H1 (cell line): ENCODE data around the gene C2orf92. TPM values are rescaled to one million over a fixed set of nuclear protein-coding genes. Genes with fewer than 3 reads are reported as not detected.

Experiments
- CTCF ChIA-PET: fragments of 300-600 bp; sonication (Branson Sonifier 250); formaldehyde crosslinking; loops from one replicate; lab custom pipeline; 2021; ENCODE audit not compliant: partially characterized antibody; lab: Charles Lee
- POLR2A ChIA-PET: fragments of 300-600 bp; sonication (Branson Sonifier 250); formaldehyde crosslinking; loops from one replicate; lab custom pipeline; 2021; ENCODE audit warnings: inconsistent platforms; ENCODE audit not compliant: partially characterized antibody; lab: Charles Lee
- DNase-seq, 2 experiments: peaks; one replicate each; pipeline versions ENCODE4 v3.0.0 to v3.0.0-alpha.2; 2010 to 2022; ENCODE audit warnings: low spot score in 2 of 2, low read depth in 1 of 2, mixed read lengths in 1 of 2
- FAIRE-seq: peaks from 2 replicates; lab custom pipeline; 2011; peaks lifted over from hg19 to GRCh38; lab: Jason Lieb, UNC
- H2AFZ ChIP-seq: 2 replicates; pipeline ENCODE4 v1.8.1; 2012; ENCODE audit warnings: low read length, inconsistent platforms
- H2AK5ac ChIP-seq: 2 replicates; pipeline ENCODE4 v1.6.1; 2013; ENCODE audit warnings: low read depth, low read length
- H2BK120ac ChIP-seq: replicated peaks from 2 replicates; pipeline ENCODE3; 2013; ENCODE audit warnings: low read depth, low read length, inconsistent platforms
- H2BK12ac ChIP-seq: 2 replicates; pipeline ENCODE4 v1.6.1; 2013; ENCODE audit warnings: low read depth, low read length
- H2BK15ac ChIP-seq: 2 replicates; pipeline ENCODE4 v1.6.1; 2013; ENCODE audit warnings: low read length
- H2BK20ac ChIP-seq: 2 replicates; pipeline ENCODE4 v1.6.1; 2013; ENCODE audit warnings: low read length
- H2BK5ac ChIP-seq: 2 replicates; pipeline ENCODE4 v1.6.1; 2013; ENCODE audit warnings: low read depth, low read length
- H3K14ac ChIP-seq: 2 replicates; pipeline ENCODE4 v1.6.1; 2013; ENCODE audit warnings: inconsistent platforms; ENCODE audit not compliant: insufficient read length
- H3K18ac ChIP-seq: 2 replicates; pipeline ENCODE4 v1.6.1; 2013; ENCODE audit warnings: low read length; ENCODE audit errors: extremely low read depth
- H3K23ac ChIP-seq: 2 replicates; pipeline ENCODE4 v1.6.1; 2013; ENCODE audit warnings: inconsistent platforms; ENCODE audit not compliant: insufficient read length
- H3K23me2 ChIP-seq: 2 replicates; pipeline ENCODE4 v1.6.1; 2013; ENCODE audit warnings: low read depth, low read length
- H3K27ac ChIP-seq: 2 replicates; pipeline ENCODE4 v1.6.1; 2011; ENCODE audit warnings: low read depth, low read length, inconsistent platforms
- H3K27me3 ChIP-seq, 4 experiments: replicated peaks in 1 of 4; 1 replicate in 1 of 4; 2 replicates in 3 of 4; pipeline versions ENCODE4 v1.6.1 to v1.8.1; 2011 to 2013; ENCODE audit warnings: low read length in 3 of 4, mild to moderate bottlenecking in 3 of 4, inconsistent platforms in 2 of 4, mixed read lengths in 2 of 4, moderate library complexity in 1 of 4; ENCODE audit not compliant: control insufficient read depth in 3 of 4, insufficient read depth in 3 of 4; ENCODE audit errors: extremely low read depth in 1 of 4
- H3K36me3 ChIP-seq, 4 experiments: 2 replicates each; pipeline versions ENCODE4 v1.6.1 to v1.8.1; 2011 to 2013; ENCODE audit warnings: mild to moderate bottlenecking in 4 of 4, low read length in 3 of 4, moderate library complexity in 2 of 4, control low read depth in 1 of 4, inconsistent platforms in 1 of 4; ENCODE audit not compliant: insufficient read depth in 4 of 4, control insufficient read depth in 2 of 4
- H3K4ac ChIP-seq: replicated peaks from 2 replicates; pipeline ENCODE3; 2013; ENCODE audit warnings: low read length, low read depth, mixed read lengths, inconsistent platforms; ENCODE audit not compliant: insufficient read length
- H3K4me1 ChIP-seq, 4 experiments: replicated peaks in 1 of 4; 1 replicate in 1 of 4; 2 replicates in 3 of 4; pipeline versions ENCODE4 v1.6.1 to v1.8.1; 2011 to 2013; ENCODE audit warnings: low read length in 3 of 4, inconsistent platforms in 2 of 4, mixed read lengths in 1 of 4; ENCODE audit not compliant: insufficient read depth in 4 of 4, control insufficient read depth in 3 of 4
- H3K4me2 ChIP-seq, 2 experiments: 2 replicates each; pipeline versions ENCODE4 v1.6.1 to v1.8.1; 2011 to 2013; ENCODE audit warnings: low read depth in 2 of 2, low read length in 2 of 2, control low read depth in 1 of 2, inconsistent platforms in 1 of 2, mild to moderate bottlenecking in 1 of 2; ENCODE audit not compliant: insufficient read depth in 1 of 2
- H3K4me3 ChIP-seq, 4 experiments: fragments of 200-600, 300-600 bp in 1 of 4; sonication (generic), shearing (Covaris generic), sonication (Bioruptor Twin) in 1 of 4; 2 replicates each; pipeline versions ENCODE4 v1.5.1 to v1.8.1; 2011 to 2016; ENCODE audit warnings: low read length in 4 of 4, low read depth in 3 of 4, control low read depth in 2 of 4, inconsistent platforms in 2 of 4, mild to moderate bottlenecking in 2 of 4, mixed read lengths in 1 of 4, moderate library complexity in 1 of 4; ENCODE audit not compliant: insufficient read depth in 2 of 4; ENCODE audit errors: extremely low read depth in 1 of 4
- H3K56ac ChIP-seq: replicated peaks from 2 replicates; pipeline ENCODE3; 2013; ENCODE audit warnings: low read depth, mild to moderate bottlenecking, mixed read lengths, low read length, inconsistent platforms; ENCODE audit not compliant: insufficient read length
- H3K79me1 ChIP-seq: 2 replicates; pipeline ENCODE4 v1.6.1; 2013; ENCODE audit warnings: low read depth, low read length, control low read depth
- H3K79me2 ChIP-seq, 2 experiments: 2 replicates each; pipeline versions ENCODE4 v1.6.1 to v1.8.1; 2012 to 2013; ENCODE audit warnings: low read length in 2 of 2, mild to moderate bottlenecking in 2 of 2, inconsistent platforms in 1 of 2; ENCODE audit not compliant: insufficient read depth in 2 of 2, control insufficient read depth in 1 of 2
- H3K9ac ChIP-seq, 4 experiments: replicated peaks in 1 of 4; 1 replicate in 1 of 4; 2 replicates in 3 of 4; pipeline versions ENCODE4 v1.6.1 to v1.8.1; 2011 to 2013; ENCODE audit warnings: low read depth in 3 of 4, low read length in 3 of 4, control low read depth in 2 of 4, mild to moderate bottlenecking in 2 of 4, moderate library complexity in 2 of 4, inconsistent platforms in 1 of 4; ENCODE audit errors: extremely low read depth in 1 of 4
- H3K9me3 ChIP-seq, 2 experiments: 2 replicates each; pipeline versions ENCODE4 v1.6.1 to v1.8.1; 2012 to 2013; ENCODE audit warnings: mild to moderate bottlenecking in 2 of 2, moderate library complexity in 2 of 2, control low read depth in 1 of 2, inconsistent platforms in 1 of 2, low read depth in 1 of 2, low read length in 1 of 2, mixed read lengths in 1 of 2; ENCODE audit not compliant: insufficient read depth in 2 of 2
- H4K20me1 ChIP-seq, 2 experiments: replicated peaks in 1 of 2; 2 replicates each; pipeline versions ENCODE3 to v1.8.1; 2011 to 2013; ENCODE audit warnings: inconsistent platforms in 2 of 2, low read length in 2 of 2, mild to moderate bottlenecking in 1 of 2; ENCODE audit not compliant: insufficient read depth in 2 of 2, control insufficient read depth in 1 of 2
- H4K5ac ChIP-seq: 2 replicates; pipeline ENCODE4 v1.6.1; 2013; ENCODE audit warnings: low read length, low read depth, mixed read lengths, inconsistent platforms; ENCODE audit not compliant: insufficient read length
- H4K8ac ChIP-seq: 2 replicates; pipeline ENCODE4 v1.8.0; 2013; ENCODE audit warnings: mild to moderate bottlenecking, moderate library complexity, low read length, inconsistent platforms; ENCODE audit not compliant: insufficient read depth; ENCODE audit errors: extremely low read depth
- H4K91ac ChIP-seq: replicated peaks from 2 replicates; pipeline ENCODE3; 2013; ENCODE audit warnings: low read length, mixed read lengths, inconsistent platforms; ENCODE audit not compliant: insufficient read length
- ASH2L ChIP-seq: fragments of 200-600, 300-600 bp; sonication (generic); IDR thresholded peaks from one replicate; pipeline ENCODE4 v1.7.1; 2017; ENCODE audit warnings: low read length
- BCL11A ChIP-seq, 2 experiments: IDR thresholded peaks; one replicate each; pipeline ENCODE4 v1.6.1; 2011; ENCODE audit warnings: low read depth in 2 of 2, low read length in 2 of 2, mild to moderate bottlenecking in 2 of 2
- POLR2A ChIP-seq, 2 experiments: IDR thresholded peaks; 1 replicate in 1 of 2; 2 replicates in 1 of 2; pipeline ENCODE4 v1.6.1; 2011; ENCODE audit warnings: low read depth in 2 of 2, low read length in 2 of 2, mild to moderate bottlenecking in 2 of 2; ENCODE audit errors: control extremely low read depth in 1 of 2
- RAD21 ChIP-seq, 2 experiments: IDR thresholded peaks in 1 of 2; conservative IDR thresholded peaks in 1 of 2; 2 replicates each; pipeline ENCODE4 v1.6.1; 2011; ENCODE audit warnings: low read depth in 2 of 2, low read length in 2 of 2, improper control_type of control experiment in 1 of 2, inconsistent platforms in 1 of 2, mild to moderate bottlenecking in 1 of 2, moderate library complexity in 1 of 2
- RXRA ChIP-seq: IDR thresholded peaks from 2 replicates; pipeline ENCODE4 v1.6.1; 2011; ENCODE audit warnings: low read depth, mild to moderate bottlenecking, low read length, moderate library complexity; ENCODE audit not compliant: insufficient read depth
- SRF ChIP-seq: IDR thresholded peaks from 2 replicates; pipeline ENCODE4 v1.6.1; 2011; ENCODE audit warnings: mild to moderate bottlenecking, low read depth, low read length, moderate library complexity
- YY1 ChIP-seq: IDR thresholded peaks from 2 replicates; pipeline ENCODE4 v1.6.1; 2011; ENCODE audit warnings: low read depth, mild to moderate bottlenecking, low read length
- WGBS, 2 experiments: shearing (Covaris generic) in 1 of 2; methylation state at CpG; one replicate each; pipeline versions ENCODE4 v1.1.6 to v1.1.7; 2013 to 2015; ENCODE audit warnings: low lambda C conversion rate in 2 of 2, mixed read lengths in 2 of 2, inconsistent platforms in 1 of 2, low coverage in 1 of 2, missing lambda C conversion rate in 1 of 2; ENCODE audit not compliant: insufficient replicate concordance in 2 of 2, insufficient coverage in 1 of 2, insufficient read length in 1 of 2; ENCODE audit errors: extremely low coverage in 1 of 2, missing lambda C conversion rate in 1 of 2; 5-methylcytosine and 5-hydroxymethylcytosine counted together
- polyA plus RNA-seq, 7 experiments: library from polyadenylated mRNA; depleted of rRNA in 3 of 7; stranded (reverse) in 5 of 7; unstranded in 2 of 7; fragments of >200 nt in 5 of 7; fragments of 200-250 nt in 2 of 7; gene quantifications; 1 replicate in 5 of 7; 2 replicates in 1 of 7; 4 replicates in 1 of 7; pipeline versions ENCODE4 v1.2.1 to v1.2.3, GENCODE V29; 2011 to 2013; ENCODE audit warnings: missing spikeins in 2 of 7, mixed read lengths in 2 of 7
- total RNA-seq: library from RNA; stranded (reverse); fragmentation: NEBNext Ultra II Directional; extraction: Animal tissue kit (Norgen Biotek cat#: 25700); gene quantifications from 2 replicates; pipeline ENCODE4 v1.2.1, GENCODE V29; 2021
- TF ChIP-seq, protein P1 (sequence below), 3 experiments: IDR thresholded peaks; 1 replicate in 2 of 3; 2 replicates in 1 of 3; pipeline versions ENCODE4 v1.5.1 to v1.6.1; 2011; ENCODE audit warnings: low read length in 3 of 3, mild to moderate bottlenecking in 3 of 3, inconsistent platforms in 2 of 3, low read depth in 1 of 3, moderate library complexity in 1 of 3; ENCODE audit not compliant: insufficient read depth in 1 of 3; ENCODE audit errors: control extremely low read depth in 1 of 3
- TF ChIP-seq, protein P2 (sequence below): IDR thresholded peaks from 2 replicates; pipeline ENCODE4 v1.6.1; 2012; ENCODE audit warnings: inconsistent platforms

Gene C2orf92
- total and polyA plus RNA-seq, 2 of the 8 experiments (the other 6 are each of a cell fraction or from before 2014, with no cell fraction given) = 2.3 to 3.7 TPM

DNA sequence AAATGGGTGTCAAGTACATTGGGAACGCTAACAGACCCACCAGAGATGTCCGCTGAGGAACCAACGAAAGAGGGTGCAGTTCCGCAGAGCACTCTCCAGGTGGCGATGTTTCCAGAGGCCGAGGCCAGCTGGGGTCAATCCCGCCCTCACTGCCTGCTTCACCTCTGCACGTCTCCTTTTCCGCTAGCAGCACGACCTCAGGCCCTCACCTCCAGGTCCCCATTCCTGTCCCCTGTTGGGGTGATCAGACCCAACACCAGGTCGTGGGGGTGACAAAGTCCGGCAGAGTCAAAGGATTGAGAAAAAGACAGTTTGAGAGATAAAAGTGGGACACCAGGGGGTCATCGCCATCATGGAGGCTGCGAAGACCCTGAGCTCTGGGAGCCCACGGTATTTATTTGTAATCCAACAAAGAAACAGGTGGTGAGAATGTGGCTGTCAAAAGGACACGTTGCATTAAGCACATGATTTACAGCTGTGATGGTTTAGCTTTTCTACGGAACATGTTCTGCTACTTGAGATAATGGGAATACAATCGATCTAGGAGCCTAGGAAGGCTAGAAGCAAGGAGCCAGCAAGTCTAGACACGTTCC lies 71.2 kb downstream of the C2orf92 start:
- no peak overlapping the region for H3K27ac ChIP-seq
- TF ChIP-seq BCL11A (IDR thresholded peaks at IDR 0.05; ENCODE audit: low read depth in 2 of 2, low read length in 2 of 2) = no peak
- TF ChIP-seq YY1 = no peak
- TF ChIP-seq, protein P1, sequence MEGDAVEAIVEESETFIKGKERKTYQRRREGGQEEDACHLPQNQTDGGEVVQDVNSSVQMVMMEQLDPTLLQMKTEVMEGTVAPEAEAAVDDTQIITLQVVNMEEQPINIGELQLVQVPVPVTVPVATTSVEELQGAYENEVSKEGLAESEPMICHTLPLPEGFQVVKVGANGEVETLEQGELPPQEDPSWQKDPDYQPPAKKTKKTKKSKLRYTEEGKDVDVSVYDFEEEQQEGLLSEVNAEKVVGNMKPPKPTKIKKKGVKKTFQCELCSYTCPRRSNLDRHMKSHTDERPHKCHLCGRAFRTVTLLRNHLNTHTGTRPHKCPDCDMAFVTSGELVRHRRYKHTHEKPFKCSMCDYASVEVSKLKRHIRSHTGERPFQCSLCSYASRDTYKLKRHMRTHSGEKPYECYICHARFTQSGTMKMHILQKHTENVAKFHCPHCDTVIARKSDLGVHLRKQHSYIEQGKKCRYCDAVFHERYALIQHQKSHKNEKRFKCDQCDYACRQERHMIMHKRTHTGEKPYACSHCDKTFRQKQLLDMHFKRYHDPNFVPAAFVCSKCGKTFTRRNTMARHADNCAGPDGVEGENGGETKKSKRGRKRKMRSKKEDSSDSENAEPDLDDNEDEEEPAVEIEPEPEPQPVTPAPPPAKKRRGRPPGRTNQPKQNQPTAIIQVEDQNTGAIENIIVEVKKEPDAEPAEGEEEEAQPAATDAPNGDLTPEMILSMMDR (IDR thresholded peaks at IDR 0.05; ENCODE audit: control extremely low read depth in 1 of 3, insufficient read depth in 1 of 3, low read depth in 1 of 3, low read length in 3 of 3) = peak in 2 of 3 experiments; percentile 79 to 92; a peak in 3 of 4 replicates
- no peak for TF ChIP-seq ASH2L
- TF ChIP-seq, protein P2, sequence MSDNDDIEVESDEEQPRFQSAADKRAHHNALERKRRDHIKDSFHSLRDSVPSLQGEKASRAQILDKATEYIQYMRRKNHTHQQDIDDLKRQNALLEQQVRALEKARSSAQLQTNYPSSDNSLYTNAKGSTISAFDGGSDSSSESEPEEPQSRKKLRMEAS = peak; percentile 3; the same call in 1 of the 2 replicates
- TF ChIP-seq POLR2A (IDR thresholded peaks at IDR 0.05; ENCODE audit: control extremely low read depth in 1 of 2, low read depth in 2 of 2, low read length in 2 of 2) = no peak
- TF ChIP-seq RXRA = 0 out of 2 replicates have a peak, but pooled peaks have one; percentile 72
- TF ChIP-seq RAD21 (IDR thresholded peaks at IDR 0.05 in 1 of 2, conservative IDR thresholded peaks at IDR 0.05 in 1 of 2; ENCODE audit: low read depth in 2 of 2, low read length in 2 of 2) = peak; percentile 67 to 68
- TF ChIP-seq SRF = no peak

More for the DNA sequence above, 71.2 kb downstream of the C2orf92 start:
- no peaks in the 10 kb centered on the region for H4K20me1 ChIP-seq
- no peak overlapping the region for H4K91ac ChIP-seq
- no peak overlapping the region for H3K9ac ChIP-seq
- H3K23ac ChIP-seq = no peak overlapping the region
- H3K18ac ChIP-seq = no peak overlapping the region
- no peak overlapping the region for H3K4me3 ChIP-seq
- no peaks in the 10 kb centered on the region for H3K27me3 ChIP-seq
- H3K9me3 ChIP-seq = no peaks in the 10 kb centered on the region
- H2AFZ ChIP-seq = no peak overlapping the region
- no peak overlapping the region for H2BK5ac ChIP-seq
- H3K4ac ChIP-seq = no peak overlapping the region
- no peak overlapping the region for H2BK15ac ChIP-seq
- no peak overlapping the region for H2AK5ac ChIP-seq
- CTCF ChIA-PET = interaction anchor here (0.6 to 10.1 kb wide), 29 partner anchors 8 to 857 kb away, joined by 3 to 149 read pairs (median 5); partner anchors contain the start of genes ACTR1B and ZAP70
- no peak overlapping the region for H3K56ac ChIP-seq
- H3K23me2 ChIP-seq = no peaks in the 10 kb centered on the region
- H3K4me1 ChIP-seq = peaks cover 0 to 2% (median 0%) of the 10 kb centered on the region in 4 experiments; a peak in 1 of 7 replicates
- POLR2A ChIA-PET = interaction anchor here (0.8 to 1.7 kb wide), 3 partner anchors 7 to 19 kb away, joined by 3 read pairs; no protein-coding TSS in a partner anchor
- no peak overlapping the region for H4K5ac ChIP-seq
- H3K79me2 ChIP-seq = no peaks in the 10 kb centered on the region
- FAIRE-seq (peak; percentile 84), DNase-seq (peak in 1 of 2 experiments; percentile 87)
- no peak overlapping the region for H3K4me2 ChIP-seq
- no peak overlapping the region for H2BK120ac ChIP-seq
- WGBS, 2 experiments = 55% methylated on average over 19 of the region's 19 CpGs; no CpG with 5 or more reads in 1 of the 2 experiments
- no peaks in the 10 kb centered on the region for H3K36me3 ChIP-seq
- H3K79me1 ChIP-seq = no peaks in the 10 kb centered on the region
- no peak overlapping the region for H2BK12ac ChIP-seq
- H2BK20ac ChIP-seq = no peak overlapping the region
- no peak overlapping the region for H3K14ac ChIP-seq
- H4K8ac ChIP-seq = no peak overlapping the region
